Body of pancreas (tissue), 4 donors: ENCODE results near the gene ASB2.

ENCODE experiments used
- CTCF ChIP-seq, 7 experiments: fragments of 450-650 bp in 4 of 7; fragments of 200-600 bp in 3 of 7; sonication (generic) in 3 of 7; IDR thresholded peaks; one replicate each; pipeline ENCODE4 v1.5.1; 2016 to 2019; ENCODE audit warnings: antibody characterized with exemption in 7 of 7
- POLR2A ChIP-seq, 3 donors: fragments of 450-650 bp; IDR thresholded peaks; one replicate each; pipeline ENCODE4 v1.6.1; 2016; ENCODE audit warnings: antibody characterized with exemption in 3 of 3, mild to moderate bottlenecking in 2 of 3

GRCh38 chr14:93925374-93925895, 50.9 kb downstream of the ASB2 start:
- TF ChIP-seq CTCF (IDR thresholded peaks at IDR 0.05) = no peak
- TF ChIP-seq POLR2A (IDR thresholded peaks at IDR 0.05) = no peak
